Stimulated activated CD4-positive, alpha-beta T cell treated with anti-CD3 and anti-CD28 coated beads, Interleukin-4, amount 100 ng/mL, for 48 hours (primary cell): ENCODE results near the gene SLMAP.
"Not testable (repeated sequence)": the region's sequence is repeated elsewhere in the genome, so short reads cannot be mapped to it uniquely, and the experiment has no call there.

ENCODE experiments used
- DNase-seq, 2 donors: peaks; one replicate each; pipeline ENCODE4 v3.0.0-alpha.2; 2020; ENCODE audit warnings: low read depth in 2 of 2

SLMAP gene

DNA sequence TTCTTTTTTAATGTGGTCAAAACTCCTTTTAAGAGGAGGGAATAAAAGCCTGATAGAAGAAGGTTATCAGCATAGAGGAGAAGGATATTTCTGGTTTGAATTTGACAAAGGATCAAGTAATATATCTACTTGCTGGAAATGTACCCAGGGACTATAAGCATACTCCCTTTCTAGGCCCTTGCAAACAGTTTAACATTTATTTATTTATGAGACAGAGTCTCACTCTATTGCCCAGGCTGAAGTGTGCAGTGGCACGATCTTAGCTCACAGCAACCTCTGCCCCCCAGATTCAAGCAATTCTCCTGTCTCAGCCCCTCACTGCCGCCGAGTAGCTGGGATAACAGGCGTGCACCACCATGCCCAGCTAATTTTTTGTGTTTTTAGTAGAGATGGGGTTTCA, 71.6 kb downstream of the SLMAP start:
- no peak for DNase-seq

DNA sequence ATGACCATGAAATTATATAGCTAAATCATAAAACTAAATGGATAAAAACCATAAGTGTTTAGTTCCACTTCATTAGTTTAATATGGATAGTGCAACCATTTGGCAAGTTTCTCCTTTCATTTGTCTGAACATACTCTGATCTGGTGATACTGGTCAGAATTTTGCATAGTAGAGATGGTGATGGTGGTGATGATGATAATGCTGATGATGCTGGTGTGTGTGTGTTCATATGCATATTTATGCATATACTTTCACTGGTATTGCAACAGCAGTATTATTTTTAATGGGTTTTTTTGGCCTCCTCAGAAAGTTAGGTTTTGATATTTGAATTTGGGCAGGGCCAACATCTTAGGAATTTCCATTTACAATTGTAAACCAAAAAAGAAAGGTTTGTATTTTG, 76.4 kb downstream of the SLMAP start:
- DNase-seq: no peak

DNA sequence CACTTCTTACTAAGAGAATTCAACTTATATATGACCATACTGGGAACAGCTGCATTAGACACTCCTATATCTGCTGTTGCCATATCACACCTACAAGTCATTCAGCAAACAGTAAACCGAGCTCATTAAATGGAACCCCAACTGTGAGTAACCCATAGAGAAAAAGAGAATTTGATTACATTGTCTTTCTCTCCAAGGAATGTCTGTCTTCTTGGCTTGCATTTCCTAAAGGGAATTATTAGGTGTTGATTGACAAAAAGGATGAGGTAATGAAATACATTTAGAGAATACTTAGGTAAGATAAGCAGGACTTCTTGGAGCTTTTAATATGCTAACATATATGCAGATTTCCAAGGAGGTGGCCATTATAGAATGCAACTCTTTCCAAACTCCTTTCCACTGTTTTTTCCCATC, 76.8 kb downstream of the SLMAP start:
- DNase-seq: no peak

DNA sequence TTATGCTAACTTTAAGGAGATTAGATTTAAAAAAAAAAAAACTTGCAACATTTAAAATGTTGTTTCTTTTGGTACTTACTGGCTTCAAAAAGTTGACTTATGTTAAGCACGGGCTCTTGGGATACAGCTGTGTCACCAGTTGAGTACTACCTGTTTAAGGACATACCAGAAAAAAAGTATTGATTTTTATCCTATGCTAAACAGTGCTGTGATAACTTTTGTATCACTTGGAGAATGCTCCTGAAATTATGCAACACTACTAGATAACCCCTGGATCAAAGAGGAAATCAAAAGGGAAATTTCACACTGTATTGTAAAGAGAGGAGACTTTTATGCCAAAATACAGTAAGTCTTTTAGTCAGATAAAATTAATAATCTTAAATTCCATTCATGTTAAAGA, 77.7 kb downstream of the SLMAP start:
- DNase-seq: no peak

DNA sequence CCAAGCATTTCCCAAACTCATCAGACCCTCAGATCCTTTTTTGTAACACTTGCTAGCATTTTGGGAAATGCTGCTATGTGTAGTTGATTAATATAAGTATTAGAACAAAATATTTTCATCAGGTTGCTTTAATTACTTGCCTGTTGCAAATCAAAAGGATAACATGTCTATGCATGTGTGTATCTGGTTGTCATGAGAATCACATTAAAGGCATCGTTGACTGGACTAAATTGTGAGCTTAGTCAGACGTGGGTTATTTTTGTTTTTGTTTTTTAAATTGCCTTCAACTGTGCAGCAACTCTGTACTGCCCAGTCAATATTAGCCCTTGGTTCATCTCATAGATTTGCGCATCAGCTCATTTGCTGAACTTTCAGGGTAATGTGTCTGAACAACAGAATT, 81.6 kb downstream of the SLMAP start:
- no peak for DNase-seq

DNA sequence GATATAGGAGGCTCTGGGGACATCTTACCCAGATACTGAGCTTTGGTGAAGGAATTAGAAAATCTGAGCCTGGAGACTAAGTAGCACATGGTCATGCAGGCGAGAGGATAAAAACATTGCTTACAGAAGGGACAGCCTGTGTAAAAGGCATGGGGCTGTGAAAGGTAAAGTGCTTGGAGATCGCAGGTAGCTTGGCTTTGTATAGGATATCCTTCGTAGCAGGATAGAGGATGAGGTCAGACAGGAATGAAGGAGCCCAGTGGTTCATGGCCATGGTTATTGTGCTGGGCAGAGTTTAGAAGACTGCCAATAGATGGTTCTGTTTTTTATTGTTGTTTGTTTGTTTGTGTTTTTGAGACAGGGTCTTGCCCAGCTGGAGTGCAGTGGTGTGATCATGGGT, 82.5 kb downstream of the SLMAP start:
- DNase-seq: no peak

DNA sequence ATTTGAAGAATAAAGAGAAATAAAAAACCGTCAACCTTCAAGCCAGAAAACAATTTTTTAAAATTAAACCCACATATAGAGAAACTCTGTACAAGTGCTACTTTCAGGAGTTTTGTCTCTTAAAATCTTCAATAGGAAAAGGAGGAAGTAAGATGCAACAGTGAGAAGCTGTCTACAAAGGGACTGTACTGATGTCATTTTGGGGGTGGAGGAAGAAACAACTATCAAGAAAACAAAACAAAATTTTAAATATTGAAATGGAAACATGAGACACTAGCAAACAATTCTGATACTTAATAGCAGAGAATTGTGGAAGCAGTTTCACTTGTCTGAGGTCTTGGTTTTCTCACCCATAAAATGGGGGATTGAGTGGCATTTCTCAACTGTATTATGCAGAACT, 84.4 kb downstream of the SLMAP start:
- no peak for DNase-seq

DNA sequence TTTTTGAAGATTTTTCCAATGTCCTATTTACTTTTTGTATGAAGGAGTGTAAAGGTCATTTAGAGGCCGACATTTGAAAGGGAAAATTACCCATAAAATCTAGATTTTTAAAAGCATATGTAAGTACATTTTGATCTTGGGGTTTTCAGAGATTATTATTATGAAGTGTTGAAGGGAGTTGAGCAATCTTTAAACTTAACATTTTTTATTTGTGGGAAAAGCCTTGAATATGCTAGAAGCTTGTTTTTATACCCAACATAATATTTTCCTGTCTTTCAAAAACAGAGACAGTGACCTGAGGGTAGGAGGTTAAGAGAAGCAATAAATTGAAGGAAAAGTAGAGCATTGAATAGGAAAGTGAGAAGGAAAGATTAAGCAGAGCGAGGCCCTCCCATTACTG, 85.7 kb downstream of the SLMAP start:
- no peak for DNase-seq

DNA sequence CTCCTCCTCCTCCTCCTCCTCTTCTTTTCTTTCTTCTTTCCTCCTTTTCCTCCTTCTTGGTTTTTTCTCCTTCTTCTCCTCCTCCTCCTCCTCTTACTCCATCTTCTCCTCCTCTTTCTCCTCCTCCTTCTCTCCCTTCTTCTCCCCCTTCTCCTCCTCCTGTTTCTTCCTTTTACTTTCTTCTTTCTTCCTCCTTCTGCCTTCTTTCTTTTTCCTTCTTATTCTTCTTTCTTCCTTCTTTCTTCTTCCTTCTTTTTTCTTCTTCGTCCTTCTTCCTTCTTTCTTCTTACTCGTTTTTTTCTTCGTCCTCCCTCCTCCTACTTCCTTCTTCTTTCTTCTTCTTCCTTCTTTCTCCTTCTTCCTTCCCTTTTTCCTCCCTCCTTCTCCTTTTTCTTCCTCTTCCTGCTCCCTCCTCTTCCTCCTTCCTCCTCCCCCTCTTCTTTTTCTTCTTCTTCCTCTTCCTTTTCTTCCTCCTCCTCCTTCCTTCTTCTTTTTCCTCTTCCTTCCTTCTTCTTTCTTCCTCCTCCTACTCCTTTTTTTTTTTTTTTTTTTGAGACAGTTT, 92.1 kb downstream of the SLMAP start:
- DNase-seq: no peak

DNA sequence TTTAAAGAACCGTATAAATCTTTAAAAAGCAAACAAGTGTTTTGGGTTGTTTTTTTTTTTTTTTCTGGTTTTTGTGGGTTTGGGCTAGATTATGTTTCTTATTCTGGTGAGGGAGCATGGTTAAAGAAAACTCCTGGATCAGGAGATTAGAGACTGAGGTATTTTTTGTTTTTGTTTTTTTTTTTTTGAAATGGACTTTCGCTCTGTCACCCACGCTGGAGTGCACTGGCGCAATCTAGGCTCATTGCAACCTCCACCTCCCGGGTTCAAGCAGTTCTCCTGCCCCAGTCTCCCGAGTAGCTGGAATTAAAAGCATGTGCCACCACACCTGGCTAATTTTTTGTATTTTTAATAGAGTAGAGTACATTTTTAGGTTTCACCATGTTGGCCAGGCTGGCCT, 95.2 kb downstream of the SLMAP start:
- DNase-seq: no peak

DNA sequence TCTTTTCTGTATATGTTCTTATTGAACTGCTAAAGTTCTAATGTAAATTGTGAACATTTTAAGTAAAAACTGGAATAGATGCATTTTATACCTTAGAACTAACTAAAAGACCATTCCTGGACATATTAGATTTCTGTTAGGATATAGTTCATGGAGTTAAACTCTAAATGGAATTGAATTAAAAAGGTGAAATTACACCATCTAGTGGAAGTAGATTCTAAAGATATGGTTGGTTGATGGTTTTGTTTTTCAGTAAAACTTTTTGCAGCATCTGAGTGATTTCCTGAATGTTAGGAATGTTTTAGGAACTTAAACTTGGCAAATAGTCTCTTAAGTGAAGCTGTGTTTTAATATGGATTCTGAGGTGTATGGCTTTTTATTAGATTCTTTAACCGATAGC, 96.8 kb downstream of the SLMAP start:
- DNase-seq: no peak

DNA sequence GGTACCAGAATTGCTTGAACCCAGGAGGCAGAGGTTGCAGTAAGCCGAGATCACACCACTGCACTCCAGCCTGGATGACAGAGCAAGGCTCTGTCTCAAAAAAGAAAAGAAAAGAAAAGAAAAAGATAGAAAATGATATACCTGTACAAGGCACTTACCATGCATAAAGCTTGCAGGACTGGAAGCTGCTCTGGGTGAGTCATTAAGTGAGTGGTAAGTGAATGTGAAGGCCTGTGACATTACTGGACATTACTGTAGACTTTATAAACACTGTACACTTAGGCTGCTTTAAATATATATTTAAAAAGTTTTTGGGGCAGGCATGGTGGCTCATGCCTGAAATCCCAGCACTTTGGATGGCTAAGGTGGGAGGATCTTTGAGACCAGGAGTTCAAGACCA, 99.2 kb downstream of the SLMAP start:
- DNase-seq: no peak

DNA sequence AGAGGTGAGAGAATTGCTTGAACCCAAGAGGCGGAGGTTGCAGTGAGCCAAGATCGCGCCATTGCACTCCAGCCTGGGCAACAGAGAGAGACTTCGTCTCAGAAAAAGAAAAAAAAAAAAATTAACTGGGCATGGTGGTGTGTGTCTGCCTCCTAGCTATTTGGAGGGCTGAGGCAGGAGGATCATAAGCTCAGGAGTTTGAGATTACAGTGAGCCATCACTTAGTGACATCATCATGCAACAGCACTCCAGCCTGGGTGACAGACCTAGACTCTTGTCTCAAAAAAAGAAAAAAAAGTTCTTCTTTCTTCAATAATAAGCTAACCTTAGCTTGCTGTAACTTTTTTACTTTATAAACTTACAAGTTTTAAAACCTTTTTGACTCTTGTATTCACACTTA, 99.8 kb downstream of the SLMAP start:
- no peak for DNase-seq

DNA sequence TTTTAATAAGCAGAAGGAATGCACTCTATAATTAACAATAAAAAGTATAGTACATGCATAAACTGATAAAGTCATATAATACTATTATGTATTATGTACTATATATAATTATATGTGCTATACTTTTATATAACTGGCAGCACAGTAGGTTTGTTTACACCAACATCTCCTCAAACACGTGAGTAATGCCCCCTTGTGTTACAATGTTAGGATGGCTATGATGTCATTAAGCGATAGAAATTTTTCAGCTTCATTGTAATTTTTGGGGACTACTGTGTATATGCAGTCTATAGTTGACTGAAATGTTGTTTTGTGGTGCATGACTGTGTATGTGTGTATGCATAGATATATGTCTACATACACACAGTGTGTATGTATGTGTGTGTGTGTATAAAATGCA, 100.6 kb downstream of the SLMAP start:
- DNase-seq: no peak

DNA sequence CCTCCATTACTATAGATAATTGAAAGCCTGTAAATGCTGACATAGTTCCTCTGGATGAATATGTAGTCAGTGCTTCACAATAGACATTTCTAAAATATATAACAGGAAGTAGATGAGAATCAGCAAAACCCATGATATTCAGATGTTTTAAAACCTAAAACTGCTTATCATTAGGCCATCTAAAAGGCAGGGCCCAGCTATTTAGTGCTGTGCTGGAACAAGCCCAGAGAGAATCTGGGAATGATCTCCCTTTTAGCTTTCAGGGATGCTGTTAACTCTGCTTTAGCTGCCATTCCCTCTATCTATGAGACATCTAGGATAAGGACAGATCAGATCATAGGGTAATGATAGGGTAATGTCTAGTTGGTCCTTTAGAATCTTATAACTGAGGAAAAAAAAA, 106.8 kb downstream of the SLMAP start:
- DNase-seq: no peak

DNA sequence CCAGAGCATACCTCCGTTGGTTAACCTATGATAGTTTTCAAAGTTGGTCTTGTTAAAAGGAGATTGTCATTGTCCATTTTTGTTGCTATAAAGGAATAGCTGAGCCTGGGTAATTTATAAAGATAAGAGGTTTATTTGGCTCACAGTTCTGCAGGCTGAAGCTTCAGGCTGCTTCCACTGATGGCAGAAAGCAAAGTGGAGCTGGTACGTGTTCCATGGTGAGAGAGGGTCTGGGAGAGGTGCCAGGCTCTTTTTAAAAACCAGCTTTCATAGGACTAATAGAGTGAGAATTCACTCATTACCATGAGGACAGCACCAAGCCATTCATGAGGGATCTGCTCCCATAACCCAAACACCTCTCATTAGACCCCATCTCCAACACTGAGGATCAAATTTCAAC, 107.3 kb downstream of the SLMAP start:
- DNase-seq: no peak

DNA sequence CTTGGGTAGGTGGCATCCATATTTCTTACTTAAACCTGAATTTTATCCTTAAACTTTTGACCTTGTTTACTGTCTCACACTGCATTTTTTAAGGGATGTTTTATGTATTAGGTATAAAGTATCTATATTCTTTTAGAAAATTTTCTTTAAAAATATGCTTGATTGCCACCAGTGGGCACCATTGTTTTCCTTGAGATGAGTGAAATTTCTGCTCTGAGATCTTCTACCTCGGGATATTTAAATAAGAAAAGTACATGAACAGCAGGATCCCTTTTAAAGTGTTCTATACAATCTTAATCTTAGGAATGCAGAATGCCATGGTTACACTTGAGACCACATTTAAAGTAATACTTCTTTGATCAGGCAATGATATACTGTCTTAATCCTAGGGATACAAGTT, 108.7 kb downstream of the SLMAP start:
- DNase-seq: no peak

DNA sequence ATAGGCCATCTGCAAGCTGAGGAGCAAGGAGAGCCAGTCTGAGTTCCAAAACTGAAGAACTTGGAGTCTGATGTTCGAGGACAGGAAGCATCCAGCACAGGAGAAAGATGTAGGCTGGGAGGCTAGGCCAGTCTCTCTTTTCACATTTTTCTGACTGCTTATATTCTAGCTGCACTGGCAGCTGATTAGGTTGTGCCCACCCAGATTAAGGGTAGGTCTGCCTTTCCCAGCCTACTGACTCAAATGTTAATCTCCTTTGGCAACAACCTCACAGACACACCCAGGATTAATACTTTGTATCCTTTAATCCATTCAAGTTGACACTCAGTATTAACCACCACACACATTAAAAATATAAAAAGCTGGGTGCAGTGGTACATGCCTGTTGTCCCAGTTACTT, 113.0 kb downstream of the SLMAP start:
- not testable (repeated sequence) for DNase-seq

DNA sequence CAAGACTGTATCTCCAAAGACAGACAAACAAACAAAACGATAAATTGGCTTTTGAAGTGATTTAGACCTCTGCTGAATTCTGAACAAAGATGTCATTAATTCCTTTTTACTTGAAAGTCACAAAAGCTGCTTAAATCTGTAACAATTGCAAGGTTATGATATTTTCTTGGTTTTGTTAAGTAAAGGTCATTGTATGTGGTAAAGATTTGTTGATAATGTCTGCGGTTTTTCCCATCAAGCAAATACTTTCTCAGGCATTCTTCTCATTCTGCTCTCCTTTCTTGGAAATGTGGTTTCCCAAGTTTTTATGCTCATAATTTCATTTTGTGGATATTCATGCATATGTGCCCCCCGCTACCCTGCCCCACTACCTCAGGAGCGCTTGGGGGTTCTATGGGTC, 116.5 kb downstream of the SLMAP start:
- no peak for DNase-seq

DNA sequence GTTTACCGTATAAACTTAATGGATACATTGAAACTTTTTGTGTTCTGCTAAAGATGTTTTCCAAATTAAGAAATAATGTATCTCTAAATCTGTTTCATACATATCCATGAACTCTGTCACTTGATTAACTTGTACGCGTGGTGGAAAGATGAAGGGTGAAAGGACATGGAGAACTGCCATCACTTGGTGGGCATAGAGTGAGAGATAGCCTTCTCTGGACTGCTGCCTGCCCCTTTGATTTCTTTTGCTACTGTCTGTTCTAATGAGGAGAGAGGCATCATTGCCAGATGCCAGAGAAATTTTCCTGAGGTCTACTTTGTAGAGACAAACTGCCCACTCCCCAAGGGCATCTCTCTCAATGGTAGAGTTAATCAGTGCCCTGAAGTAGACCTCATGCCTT, 120.5 kb downstream of the SLMAP start:
- no peak for DNase-seq

DNA sequence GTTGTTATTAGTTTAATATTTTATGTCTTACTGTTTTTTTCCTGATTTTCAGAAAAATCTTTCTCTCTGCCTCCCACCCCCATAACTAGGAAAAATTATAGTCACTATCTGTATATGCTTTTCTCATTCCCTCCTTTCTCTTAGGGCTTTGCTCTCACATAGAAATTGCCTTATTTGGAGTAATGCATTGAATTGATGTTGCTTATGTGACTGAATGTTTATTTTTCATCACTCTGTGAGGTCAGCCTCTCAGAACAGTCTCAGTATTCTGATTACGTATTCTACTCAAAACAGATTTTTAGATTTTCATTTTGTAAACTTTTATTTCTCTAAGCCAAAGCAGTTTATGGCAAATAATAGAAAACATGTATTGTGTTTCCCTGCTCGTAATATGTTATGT, 121.0 kb downstream of the SLMAP start:
- no peak for DNase-seq

DNA sequence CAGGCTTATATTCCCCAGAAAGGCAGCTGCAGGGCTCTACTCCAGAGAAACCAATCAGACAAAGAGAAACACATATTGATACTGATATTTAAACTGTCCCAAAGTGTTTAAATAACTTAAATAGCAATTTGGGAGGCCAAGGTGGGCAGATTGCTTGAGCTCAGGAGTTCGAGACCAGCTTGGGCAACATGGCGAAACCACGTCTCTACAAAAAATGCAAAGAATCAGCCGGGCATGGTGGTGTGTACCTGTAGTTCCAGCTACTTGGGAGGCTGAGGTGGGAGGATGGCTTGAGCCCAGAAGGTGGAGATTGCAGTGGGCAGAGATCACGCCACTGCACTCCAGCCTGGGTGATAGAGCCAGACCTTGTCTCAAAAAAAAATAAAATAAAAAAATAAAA, 128.3 kb downstream of the SLMAP start:
- not testable (repeated sequence) for DNase-seq

DNA sequence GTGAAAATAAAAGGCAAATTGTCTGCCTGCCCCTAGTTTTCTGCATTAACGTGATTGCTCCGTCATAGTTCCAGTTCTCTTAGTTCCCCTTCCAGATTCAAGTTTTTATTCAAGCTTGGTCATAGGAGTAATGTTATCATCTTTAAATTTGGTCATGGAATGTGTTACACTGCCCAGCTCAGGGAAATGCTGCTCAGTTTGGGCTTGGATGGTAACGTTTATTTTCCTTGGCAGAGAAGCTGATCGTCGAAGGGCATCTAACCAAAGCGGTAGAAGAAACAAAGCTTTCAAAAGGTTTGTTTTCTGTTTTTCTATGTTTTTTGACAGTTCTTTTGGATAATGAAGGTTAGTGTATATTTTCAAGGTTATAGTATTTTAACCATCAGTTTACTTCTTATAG, 133.7 kb downstream of the SLMAP start:
- no peak for DNase-seq

DNA sequence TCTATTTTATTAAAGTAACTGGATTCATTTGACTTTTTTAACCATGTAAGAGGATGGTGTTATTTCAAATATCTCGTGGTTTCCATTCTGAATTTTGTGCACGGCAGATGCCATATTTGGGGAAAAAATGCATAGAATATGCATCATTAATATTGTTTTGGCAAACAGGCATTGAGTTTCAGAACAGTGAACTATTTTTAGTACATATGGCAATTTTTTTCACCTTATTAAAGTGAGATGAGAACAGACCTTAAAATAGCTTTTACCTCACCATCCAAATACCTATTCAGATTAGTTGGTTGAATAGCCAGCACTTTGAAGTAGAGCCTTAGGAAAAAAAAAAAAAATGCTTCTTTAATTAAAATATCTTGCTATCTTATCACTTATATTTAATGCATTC, 134.8 kb downstream of the SLMAP start:
- no peak for DNase-seq

DNA sequence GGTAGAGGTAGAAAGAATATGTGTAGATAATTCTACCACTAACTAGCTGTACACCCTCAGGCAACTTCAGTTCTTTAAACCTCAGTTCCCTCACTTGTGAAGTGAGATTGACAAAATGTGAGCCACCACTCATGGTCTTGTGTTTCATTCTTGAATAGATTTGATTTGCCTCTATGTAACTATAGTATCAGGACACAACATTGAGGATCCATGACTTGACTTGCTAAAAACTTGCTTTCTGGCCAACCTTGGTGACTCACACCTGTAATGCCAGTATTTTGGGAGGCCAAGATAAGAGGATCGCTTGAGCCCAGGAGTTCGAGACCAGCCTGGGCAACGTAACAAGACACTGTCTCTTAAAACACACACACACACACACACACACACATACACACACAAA, 136.3 kb downstream of the SLMAP start:
- no peak for DNase-seq
